ENCODE measurements around the gene MCC.

DNA sequence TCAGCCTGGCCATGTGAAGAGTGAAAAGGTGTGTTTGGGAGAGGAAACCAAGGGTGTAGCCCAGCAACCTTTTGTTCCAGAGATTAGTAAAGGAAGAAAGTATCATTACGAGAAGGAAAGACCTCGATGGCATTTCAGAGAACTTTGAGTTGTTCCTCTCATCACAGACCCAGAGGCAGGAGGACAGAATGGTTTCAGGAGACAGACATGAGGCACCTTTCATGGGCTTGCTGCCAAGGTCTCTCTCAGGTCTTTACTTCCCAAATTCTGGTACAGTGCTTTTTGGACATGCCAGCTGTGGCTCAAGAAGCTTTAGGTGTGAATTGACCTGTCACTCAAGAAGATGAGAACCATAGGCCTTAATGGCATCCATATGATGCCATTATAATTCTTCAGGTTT, 2.8 kb upstream of the MCC start:
- TF ChIP-seq, protein P1, sequence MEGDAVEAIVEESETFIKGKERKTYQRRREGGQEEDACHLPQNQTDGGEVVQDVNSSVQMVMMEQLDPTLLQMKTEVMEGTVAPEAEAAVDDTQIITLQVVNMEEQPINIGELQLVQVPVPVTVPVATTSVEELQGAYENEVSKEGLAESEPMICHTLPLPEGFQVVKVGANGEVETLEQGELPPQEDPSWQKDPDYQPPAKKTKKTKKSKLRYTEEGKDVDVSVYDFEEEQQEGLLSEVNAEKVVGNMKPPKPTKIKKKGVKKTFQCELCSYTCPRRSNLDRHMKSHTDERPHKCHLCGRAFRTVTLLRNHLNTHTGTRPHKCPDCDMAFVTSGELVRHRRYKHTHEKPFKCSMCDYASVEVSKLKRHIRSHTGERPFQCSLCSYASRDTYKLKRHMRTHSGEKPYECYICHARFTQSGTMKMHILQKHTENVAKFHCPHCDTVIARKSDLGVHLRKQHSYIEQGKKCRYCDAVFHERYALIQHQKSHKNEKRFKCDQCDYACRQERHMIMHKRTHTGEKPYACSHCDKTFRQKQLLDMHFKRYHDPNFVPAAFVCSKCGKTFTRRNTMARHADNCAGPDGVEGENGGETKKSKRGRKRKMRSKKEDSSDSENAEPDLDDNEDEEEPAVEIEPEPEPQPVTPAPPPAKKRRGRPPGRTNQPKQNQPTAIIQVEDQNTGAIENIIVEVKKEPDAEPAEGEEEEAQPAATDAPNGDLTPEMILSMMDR (tag by site-specific recombination; IDR thresholded peaks at IDR 0.05), result no peak
- TF ChIP-seq ZBTB1 (tag by site-specific recombination; IDR thresholded peaks at IDR 0.05) (no peak), ZBTB48 (tag by site-specific recombination; IDR thresholded peaks at IDR 0.05) (no peak)
